Stimulated activated CD4-positive, alpha-beta T cell treated with anti-CD3 and anti-CD28 coated beads, Interleukin-4, amount 100 ng/mL, for 4 hours (primary cell): ENCODE measurements around the gene BLOC1S1.

Experiments
- DNase-seq, 2 experiments: peaks; one replicate each; pipeline ENCODE4 v3.0.0-alpha.2; 2020

The BLOC1S1 gene

GRCh38 chr12:55694651-55695050, 21.2 kb upstream of the BLOC1S1 start:
- no peak for DNase-seq

GRCh38 chr12:55695349-55695748, 20.5 kb upstream of the BLOC1S1 start:
- no peak for DNase-seq

GRCh38 chr12:55696141-55696540, 19.7 kb upstream of the BLOC1S1 start:
- DNase-seq = no peak

- no peak for DNase-seq
Measured at GRCh38 chr12:55696796-55697462, 18.9 kb upstream of the BLOC1S1 start.

GRCh38 chr12:55697686-55698085, 18.2 kb upstream of the BLOC1S1 start:
- no peak for DNase-seq

- no peak for DNase-seq
Measured at GRCh38 chr12:55698241-55698955, 17.4 kb upstream of the BLOC1S1 start.

GRCh38 chr12:55698965-55699364, 16.9 kb upstream of the BLOC1S1 start:
- no peak for DNase-seq

GRCh38 chr12:55699471-55700055, 16.3 kb upstream of the BLOC1S1 start:
- no peak for DNase-seq

GRCh38 chr12:55700255-55701018, 15.4 kb upstream of the BLOC1S1 start:
- no peak for DNase-seq

- no peak for DNase-seq
Measured at GRCh38 chr12:55702861-55703260, 13.0 kb upstream of the BLOC1S1 start.

GRCh38 chr12:55703288-55703687, 12.6 kb upstream of the BLOC1S1 start:
- DNase-seq = no peak

GRCh38 chr12:55703901-55704761, 11.7 kb upstream of the BLOC1S1 start:
- no peak for DNase-seq

- no peak for DNase-seq
Measured at GRCh38 chr12:55704824-55705718, 10.8 kb upstream of the BLOC1S1 start.

GRCh38 chr12:55705782-55706402, 10.0 kb upstream of the BLOC1S1 start:
- no peak for DNase-seq

- DNase-seq = no peak
Measured at GRCh38 chr12:55706568-55707218, 9.2 kb upstream of the BLOC1S1 start.

- no peak for DNase-seq
Measured at GRCh38 chr12:55707219-55707671, 8.6 kb upstream of the BLOC1S1 start.

GRCh38 chr12:55707841-55708694, 7.8 kb upstream of the BLOC1S1 start, which contains the start of gene ITGA7:
Gene ITGA7 (minus strand): TSS chr12:55707904. CDS start chr12:55707682, 222 bp downstream.
- DNase-seq = peak; percentile 66 to 71

GRCh38 chr12:55708695-55709233, 7.1 kb upstream of the BLOC1S1 start:
- DNase-seq = no peak
